Keratinocyte (primary cell): ENCODE measurements around the gene OXNAD1.

Source experiments
- CTCF ChIP-seq, 3 experiments: IDR thresholded peaks in 1 of 3; conservative IDR thresholded peaks in 1 of 3; optimal IDR thresholded peaks in 1 of 3; 2 replicates in 2 of 3; 3 replicates in 1 of 3; pipeline versions ENCODE3 to v1.5.1; 2011; ENCODE audit warnings: low read length in 3 of 3, mild to moderate bottlenecking in 3 of 3, moderate library complexity in 2 of 3, control low read depth in 1 of 3, inconsistent platforms in 1 of 3; ENCODE audit not compliant: insufficient read depth in 2 of 3; ENCODE audit errors: extremely low read depth in 1 of 3
- EZH2 ChIP-seq: IDR thresholded peaks from one replicate; pipeline ENCODE4 v1.6.1; 2012; ENCODE audit warnings: inconsistent platforms, mild to moderate bottlenecking, low read length, moderate library complexity

GRCh38 chr3:16249336-16249735 lies 15.7 kb upstream of the OXNAD1 start:
- peak; percentile 45 to 60 (median 48) for TF ChIP-seq CTCF (optimal IDR thresholded peaks at IDR 0.05 in 1 of 3, IDR thresholded peaks at IDR 0.05 in 1 of 3, conservative IDR thresholded peaks at IDR 0.05 in 1 of 3; ENCODE audit: extremely low read depth in 1 of 3, insufficient read depth in 2 of 3, low read length in 3 of 3)
- no peak for TF ChIP-seq EZH2
